Ecto neural progenitor cell (in vitro differentiated cells): ENCODE data around the gene YRDC.
A peak's percentile ranks its signal among the peaks of the same experiment; 100 is the strongest.

Experiments
- DNase-seq: peaks from one replicate; pipeline ENCODE4 v3.0.0-alpha.2; 2018; ENCODE audit warnings: low spot score

The YRDC gene

DNA sequence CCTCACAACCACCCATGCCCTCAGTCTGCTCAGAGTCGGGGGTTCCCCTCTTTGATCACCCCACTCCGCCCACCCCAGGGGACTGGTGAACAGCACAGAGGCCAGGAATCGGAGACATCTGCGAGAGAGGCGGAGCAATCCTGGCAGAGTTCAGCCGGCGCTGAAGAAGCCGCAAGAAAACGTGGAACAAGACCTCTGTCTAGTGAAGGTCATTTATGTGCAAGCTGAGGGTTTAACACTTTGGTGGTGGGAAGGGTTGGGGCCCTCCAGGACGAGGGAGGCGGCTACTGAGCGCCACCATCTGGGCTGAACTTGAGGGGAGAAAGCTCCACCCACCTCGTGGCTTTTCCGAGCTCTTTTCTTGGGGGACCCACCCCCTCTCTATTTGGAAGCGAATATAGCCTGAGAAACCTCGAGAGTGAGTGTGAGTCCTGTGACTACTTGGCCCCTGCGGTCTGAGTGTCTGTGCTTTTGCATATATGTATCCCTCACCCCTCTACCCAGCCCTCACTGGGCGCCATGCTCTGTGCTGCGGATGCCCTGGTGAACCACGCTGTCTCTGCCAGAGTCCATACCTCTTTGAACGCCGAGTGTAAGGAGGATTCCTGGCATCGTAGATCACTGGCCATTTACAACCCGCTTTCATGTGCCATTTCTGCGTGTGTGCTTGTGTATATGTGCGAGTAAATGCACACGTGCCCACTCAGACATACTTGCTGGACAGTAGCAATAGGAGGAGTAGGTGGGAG is 41.9 kb downstream of the YRDC start:
- DNase-seq, result peak; percentile 45

- peak; percentile 78 for DNase-seq
These were observed 43.0 kb downstream of the YRDC start, which contains the start of gene EPHA10 for GRCh38 chr1:37764888-37765441. EPHA10 (minus strand) TSS chr1:37765120; CDS start chr1:37765066, 54 bp downstream.

DNA sequence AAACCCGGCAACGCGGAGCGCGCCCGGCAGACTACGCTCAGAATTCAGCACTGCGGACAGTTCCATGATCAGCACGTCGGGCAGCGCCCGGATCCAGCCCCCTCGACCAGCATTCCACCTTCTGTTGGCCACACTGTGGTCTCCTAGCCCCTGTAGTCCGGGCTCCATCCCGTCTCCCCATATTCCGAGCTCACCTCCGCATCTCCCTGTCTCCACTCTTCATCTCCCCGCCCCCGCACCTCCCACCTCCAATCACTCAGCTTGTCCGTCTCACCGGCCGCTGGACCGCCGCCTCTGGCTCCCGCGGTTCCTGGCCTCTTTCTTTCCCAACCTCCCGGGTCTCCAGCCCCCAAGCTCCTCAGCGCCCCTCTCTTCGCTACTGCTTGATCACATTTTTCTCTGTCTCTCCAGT is 43.6 kb downstream of the YRDC start:
- peak; percentile 89 for DNase-seq

DNA sequence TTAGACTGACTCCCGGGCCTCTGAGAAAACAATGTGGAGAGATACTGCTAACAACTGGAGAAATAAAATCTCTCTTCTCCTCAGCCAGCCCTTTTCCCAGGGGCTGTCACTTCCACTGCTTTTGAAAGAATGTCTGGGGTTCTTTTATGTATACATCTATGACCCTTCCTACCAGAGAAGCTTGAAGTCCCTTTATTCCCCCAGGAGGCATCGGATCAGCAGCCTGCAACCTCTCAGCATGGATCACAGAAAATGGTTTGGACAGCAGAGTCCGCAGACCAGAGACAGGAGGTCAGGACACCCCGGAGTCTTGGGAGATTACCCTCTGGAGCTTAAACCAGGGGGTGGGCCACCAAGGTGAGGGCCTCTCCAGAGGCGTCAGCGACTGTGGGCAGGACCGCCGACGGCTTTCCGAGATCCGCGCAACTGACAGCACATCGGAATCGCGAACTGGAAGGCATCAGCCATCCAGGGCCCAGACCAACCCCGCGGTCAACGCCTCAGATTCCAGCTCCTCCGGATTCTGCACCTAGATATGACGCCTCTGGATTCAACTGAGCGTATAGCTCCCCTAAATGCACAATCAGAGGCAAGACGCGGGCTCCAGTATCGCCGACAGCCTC is 44.1 kb downstream of the YRDC start:
- DNase-seq, result no peak

DNA sequence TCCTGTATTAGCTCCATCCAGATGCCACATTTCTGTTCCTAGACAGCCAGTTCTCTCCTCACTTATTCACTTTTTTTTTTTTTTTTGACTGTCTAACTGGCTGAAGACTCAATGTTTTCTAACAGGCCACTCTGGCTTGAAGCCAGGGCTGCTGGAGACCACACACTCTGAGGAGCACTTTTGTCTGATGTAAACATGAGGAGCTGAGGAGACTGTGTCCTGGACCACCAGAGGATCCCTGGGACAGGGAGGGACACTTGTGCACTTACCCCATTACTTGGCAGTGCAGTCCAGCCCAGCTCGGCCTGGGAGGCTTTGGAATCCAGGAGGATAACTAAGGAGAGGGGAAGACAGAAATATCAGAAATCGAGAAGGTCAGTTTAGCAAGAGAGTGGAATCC is 45.5 kb downstream of the YRDC start:
- peak; percentile 27 for DNase-seq

GRCh38 chr1:37761416-37762095 is 46.5 kb downstream of the YRDC start:
- peak; percentile 41 for DNase-seq

- peak; percentile 1 for DNase-seq
These were observed 48.6 kb downstream of the YRDC start for GRCh38 chr1:37759451-37759850.

GRCh38 chr1:37755951-37756560 is 52.0 kb downstream of the YRDC start:
- peak; percentile 28 for DNase-seq

DNA sequence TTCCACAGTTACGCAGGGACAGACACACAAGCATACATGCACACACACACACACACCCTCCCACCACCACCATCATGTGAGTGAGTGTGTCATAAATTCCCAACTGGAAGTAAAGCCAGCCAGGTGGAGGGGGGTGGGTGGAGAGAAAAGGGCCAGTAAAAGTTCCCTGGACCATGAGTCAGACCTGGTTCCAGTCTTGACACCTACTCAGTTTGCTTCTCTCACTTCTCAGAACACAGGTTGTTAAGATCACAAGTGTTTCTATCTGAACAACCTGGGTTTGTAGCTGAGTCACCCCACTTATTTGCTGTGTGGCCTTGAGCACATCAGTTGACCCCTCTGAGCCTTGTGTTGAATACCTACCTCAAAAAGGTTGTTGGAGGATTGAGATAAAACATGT is 52.7 kb downstream of the YRDC start:
- peak; percentile 18 for DNase-seq

- peak; percentile 47 for DNase-seq
These were observed 54.3 kb downstream of the YRDC start for GRCh38 chr1:37753473-37754321.
